PFSK-1 (cell line): ENCODE measurements around the gene KEAP1.

Experiments used
- FOXP2 ChIP-seq: optimal IDR thresholded peaks from 2 replicates; pipeline ENCODE3; 2011; ENCODE audit warnings: borderline replicate concordance, control low read depth, inconsistent platforms; ENCODE audit not compliant: insufficient read depth; ENCODE audit errors: extremely low read length, extremely low read depth
- POLR2AphosphoS5 ChIP-seq: IDR thresholded peaks from 2 replicates; pipeline ENCODE4 v1.6.1; 2012; ENCODE audit warnings: low read depth, mild to moderate bottlenecking, control low read depth, low read length, moderate library complexity
- SIN3A ChIP-seq: IDR thresholded peaks from 2 replicates; pipeline ENCODE4 v1.6.1; 2012; ENCODE audit warnings: mild to moderate bottlenecking, low read length, moderate library complexity, borderline replicate concordance; ENCODE audit not compliant: insufficient read depth
- TAF1 ChIP-seq: IDR thresholded peaks from 2 replicates; pipeline ENCODE4 v1.6.1; 2012; ENCODE audit warnings: low read length, control low read depth, borderline replicate concordance; ENCODE audit not compliant: insufficient read depth
- TF ChIP-seq, protein P1 (sequence below), 2 experiments: IDR thresholded peaks; 2 replicates each; pipeline versions ENCODE4 v1.6.1 to v1.8.0; 2011 to 2012; ENCODE audit warnings: low read depth in 2 of 2, low read length in 2 of 2, control low read depth in 1 of 2, inconsistent platforms in 1 of 2, mild to moderate bottlenecking in 1 of 2, moderate library complexity in 1 of 2; ENCODE audit not compliant: insufficient read depth in 1 of 2

Gene KEAP1

DNA sequence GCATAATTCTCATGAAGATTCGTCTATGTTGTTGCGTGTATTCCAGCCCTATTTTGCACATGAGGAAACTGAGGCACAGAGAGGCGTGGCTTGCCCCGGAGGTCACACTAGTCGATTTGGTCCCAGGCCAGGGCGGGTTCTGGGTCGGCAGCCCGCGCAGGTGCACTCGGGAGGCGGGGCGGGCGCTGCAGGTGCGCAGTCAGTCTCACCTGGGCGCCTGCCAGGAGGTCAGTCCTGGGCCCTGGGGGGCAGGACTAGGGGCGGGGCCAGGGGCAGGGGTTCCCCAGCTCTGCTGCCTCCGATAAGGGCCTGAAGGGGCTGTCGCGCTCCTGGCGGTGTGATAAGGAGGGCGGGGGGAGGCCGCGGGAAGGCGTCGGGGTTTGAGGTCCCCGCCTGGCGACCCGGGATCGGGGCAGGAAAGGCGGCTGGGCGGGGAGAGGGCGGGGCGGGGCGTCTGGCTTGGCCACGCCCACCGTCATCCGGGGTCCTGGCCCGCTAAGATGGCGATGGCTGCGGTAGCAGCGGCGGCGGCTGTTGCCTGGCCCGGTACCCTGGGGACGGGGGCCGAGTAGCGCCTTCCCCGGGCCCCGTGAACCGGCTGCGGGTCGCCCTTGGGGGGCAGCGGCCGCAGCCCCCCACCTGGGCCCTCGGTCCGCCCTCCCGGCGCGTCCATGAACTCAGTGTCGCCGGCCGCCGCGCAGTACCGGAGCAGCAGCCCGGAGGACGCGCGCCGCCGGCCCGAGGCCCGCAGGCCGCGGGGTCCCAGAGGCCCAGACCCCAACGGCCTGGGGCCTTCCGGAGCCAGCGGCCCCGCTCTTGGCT lies 40.5 kb upstream of the KEAP1 start, which contains the start of gene ATG4D:
Gene ATG4D (plus strand): TSS at position 485 of the 822 bp plus-strand sequence. CDS start 187 bp downstream, at position 672.
- peak; percentile 66 for TF ChIP-seq POLR2AphosphoS5
- TF ChIP-seq TAF1: peak; percentile 86; the same call in 1 of the 2 replicates
- no peak for TF ChIP-seq SIN3A

DNA sequence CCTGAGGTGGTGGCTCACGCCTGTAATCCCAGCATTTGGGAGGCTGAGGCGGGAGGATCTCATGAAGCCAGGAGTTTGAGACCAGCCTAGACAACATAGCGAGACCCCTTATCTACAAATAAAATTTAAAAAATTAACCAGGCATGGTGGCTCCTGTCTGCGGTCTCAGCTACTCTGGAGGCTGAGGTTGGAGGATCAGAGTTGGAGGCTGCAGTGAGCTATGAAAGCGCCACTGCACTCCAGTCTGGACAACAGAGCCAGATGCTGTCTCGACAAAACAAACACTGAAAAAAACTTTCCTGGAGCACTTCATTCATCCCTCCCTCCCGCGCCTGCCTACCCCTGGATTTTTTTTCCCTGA lies 39.9 kb upstream of the KEAP1 start:
- TF ChIP-seq SIN3A (no peak), POLR2AphosphoS5 (no peak), TAF1 (no peak), FOXP2 (no peak)
- TF ChIP-seq, protein P1, sequence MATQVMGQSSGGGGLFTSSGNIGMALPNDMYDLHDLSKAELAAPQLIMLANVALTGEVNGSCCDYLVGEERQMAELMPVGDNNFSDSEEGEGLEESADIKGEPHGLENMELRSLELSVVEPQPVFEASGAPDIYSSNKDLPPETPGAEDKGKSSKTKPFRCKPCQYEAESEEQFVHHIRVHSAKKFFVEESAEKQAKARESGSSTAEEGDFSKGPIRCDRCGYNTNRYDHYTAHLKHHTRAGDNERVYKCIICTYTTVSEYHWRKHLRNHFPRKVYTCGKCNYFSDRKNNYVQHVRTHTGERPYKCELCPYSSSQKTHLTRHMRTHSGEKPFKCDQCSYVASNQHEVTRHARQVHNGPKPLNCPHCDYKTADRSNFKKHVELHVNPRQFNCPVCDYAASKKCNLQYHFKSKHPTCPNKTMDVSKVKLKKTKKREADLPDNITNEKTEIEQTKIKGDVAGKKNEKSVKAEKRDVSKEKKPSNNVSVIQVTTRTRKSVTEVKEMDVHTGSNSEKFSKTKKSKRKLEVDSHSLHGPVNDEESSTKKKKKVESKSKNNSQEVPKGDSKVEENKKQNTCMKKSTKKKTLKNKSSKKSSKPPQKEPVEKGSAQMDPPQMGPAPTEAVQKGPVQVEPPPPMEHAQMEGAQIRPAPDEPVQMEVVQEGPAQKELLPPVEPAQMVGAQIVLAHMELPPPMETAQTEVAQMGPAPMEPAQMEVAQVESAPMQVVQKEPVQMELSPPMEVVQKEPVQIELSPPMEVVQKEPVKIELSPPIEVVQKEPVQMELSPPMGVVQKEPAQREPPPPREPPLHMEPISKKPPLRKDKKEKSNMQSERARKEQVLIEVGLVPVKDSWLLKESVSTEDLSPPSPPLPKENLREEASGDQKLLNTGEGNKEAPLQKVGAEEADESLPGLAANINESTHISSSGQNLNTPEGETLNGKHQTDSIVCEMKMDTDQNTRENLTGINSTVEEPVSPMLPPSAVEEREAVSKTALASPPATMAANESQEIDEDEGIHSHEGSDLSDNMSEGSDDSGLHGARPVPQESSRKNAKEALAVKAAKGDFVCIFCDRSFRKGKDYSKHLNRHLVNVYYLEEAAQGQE (IDR thresholded peaks at IDR 0.05; ENCODE audit: insufficient read depth in 1 of 2, low read depth in 2 of 2, low read length in 2 of 2): no peak

DNA sequence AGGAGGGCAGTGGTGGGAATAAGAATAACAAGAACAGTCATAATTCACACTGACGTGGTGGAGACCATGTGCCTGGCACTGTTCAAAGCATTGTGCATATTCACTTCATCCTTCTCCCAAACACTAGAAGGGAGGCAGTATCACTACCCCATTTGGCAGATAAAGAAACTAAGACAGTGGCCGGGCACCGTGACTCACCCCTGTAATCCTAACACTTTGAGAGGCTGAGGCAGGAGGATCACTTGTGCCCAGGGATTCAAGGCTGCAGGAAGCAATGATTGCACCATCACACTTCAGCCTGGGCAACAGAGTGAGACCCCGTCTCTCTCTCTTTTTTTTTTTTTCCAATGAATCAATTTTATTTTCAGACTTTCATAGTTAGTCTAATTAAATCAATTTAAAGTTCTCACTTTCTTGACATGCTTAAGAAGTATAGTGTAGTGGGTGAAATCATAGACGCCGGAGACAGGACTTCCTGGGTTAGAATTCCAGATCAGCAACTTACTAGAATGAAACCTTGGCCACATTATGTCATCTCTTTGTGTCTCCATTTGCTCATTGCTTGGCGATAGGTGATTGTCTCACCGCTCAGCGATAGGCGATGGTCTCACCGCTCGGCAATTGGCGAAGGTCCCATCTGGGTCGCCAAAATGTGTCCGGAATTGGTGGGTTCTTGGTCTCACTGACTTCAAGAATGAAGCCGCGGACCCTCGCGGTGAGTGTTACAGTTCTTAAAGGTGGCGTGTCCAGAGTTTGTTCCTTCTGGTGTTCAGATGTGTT lies 35.2 kb upstream of the KEAP1 start:
- no peak for TF ChIP-seq TAF1
- no peak for TF ChIP-seq SIN3A
- no peak for TF ChIP-seq FOXP2
- TF ChIP-seq, protein P1 (IDR thresholded peaks at IDR 0.05; ENCODE audit: insufficient read depth in 1 of 2, low read depth in 2 of 2, low read length in 2 of 2): no peak
- no peak for TF ChIP-seq POLR2AphosphoS5

DNA sequence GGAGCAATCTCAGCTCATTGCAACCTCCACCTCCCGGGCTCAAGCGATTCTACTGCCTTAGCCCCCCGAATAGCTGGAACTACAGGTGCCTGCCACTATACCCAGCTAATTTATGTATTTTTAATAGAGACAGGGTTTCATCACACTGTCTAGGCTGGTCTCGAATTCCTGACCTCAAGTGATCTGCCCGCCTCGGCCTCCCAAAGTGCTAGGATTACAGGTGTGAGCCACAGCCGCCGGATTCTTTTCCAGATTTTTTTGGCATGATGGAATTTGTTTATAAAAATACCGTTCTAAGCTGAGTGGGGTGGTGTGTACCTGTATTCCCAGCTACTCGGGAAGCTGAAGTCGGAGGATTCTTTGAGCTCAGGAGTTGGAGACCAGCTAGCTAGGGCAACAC lies 34.5 kb upstream of the KEAP1 start:
- no peak for TF ChIP-seq POLR2AphosphoS5
- TF ChIP-seq FOXP2: no peak
- TF ChIP-seq TAF1: no peak
- no peak for TF ChIP-seq SIN3A
- TF ChIP-seq, protein P1 (IDR thresholded peaks at IDR 0.05; ENCODE audit: insufficient read depth in 1 of 2, low read depth in 2 of 2, low read length in 2 of 2): no peak

DNA sequence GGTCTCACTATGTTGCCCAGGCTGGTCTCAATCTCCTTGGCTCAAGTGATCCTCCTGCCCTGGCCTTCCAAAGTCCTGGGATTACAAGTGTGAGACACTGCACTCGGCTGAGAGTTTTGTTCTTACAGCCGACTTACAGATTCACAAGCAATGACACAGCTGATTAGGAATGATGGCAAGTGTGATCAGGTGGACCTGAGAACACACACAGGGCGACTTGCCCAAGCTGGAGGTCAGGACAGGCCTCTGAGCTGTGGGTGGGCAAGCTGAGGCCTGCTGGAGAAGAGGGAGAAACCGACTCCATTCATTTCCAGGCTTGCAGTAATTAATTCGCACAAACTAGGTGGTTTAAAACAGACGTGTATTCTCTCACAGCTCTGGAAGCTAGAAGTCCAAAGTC lies 32.5 kb upstream of the KEAP1 start:
- TF ChIP-seq POLR2AphosphoS5 (no peak), FOXP2 (no peak), TAF1 (no peak), SIN3A (no peak)
- TF ChIP-seq, protein P1 (IDR thresholded peaks at IDR 0.05; ENCODE audit: insufficient read depth in 1 of 2, low read depth in 2 of 2, low read length in 2 of 2): no peak
